H9 (cell line): ENCODE results near the gene ZNF202. TPM values are rescaled to one million over a fixed set of nuclear protein-coding genes. Genes with fewer than 3 reads are reported as not detected.

Source experiments
- DNase-seq: peaks from one replicate; pipeline ENCODE4 v3.0.0-alpha.2; 2017
- H2AFZ ChIP-seq: one replicate; pipeline ENCODE4 v1.6.1; 2013; ENCODE audit warnings: mild to moderate bottlenecking, low read length, control low read depth, moderate library complexity
- H2AK5ac ChIP-seq: 2 replicates; pipeline ENCODE4 v1.6.1; 2013; ENCODE audit warnings: low read length, control low read depth, mixed read lengths; ENCODE audit not compliant: insufficient read length
- H2BK120ac ChIP-seq: one replicate; pipeline ENCODE4 v1.6.1; 2013; ENCODE audit warnings: low read depth, mild to moderate bottlenecking, low read length, control low read depth, inconsistent platforms; ENCODE audit not compliant: poor library complexity, severe bottlenecking
- H2BK12ac ChIP-seq: 2 replicates; pipeline ENCODE4 v1.6.1; 2013; ENCODE audit warnings: low read length, control low read depth, mixed read lengths, low read depth; ENCODE audit not compliant: insufficient read length
- H2BK15ac ChIP-seq: 2 replicates; pipeline ENCODE4 v1.6.1; 2013; ENCODE audit warnings: low read depth, low read length, control low read depth
- H2BK20ac ChIP-seq: one replicate; pipeline ENCODE4 v1.6.1; 2013; ENCODE audit warnings: low read depth, mild to moderate bottlenecking, low read length, control low read depth, inconsistent platforms; ENCODE audit not compliant: poor library complexity, severe bottlenecking
- H2BK5ac ChIP-seq: 2 replicates; pipeline ENCODE4 v1.6.1; 2013; ENCODE audit warnings: low read length, control low read depth, mixed read lengths; ENCODE audit not compliant: insufficient read length
- H3K14ac ChIP-seq: 2 replicates; pipeline ENCODE4 v1.6.1; 2013; ENCODE audit warnings: low read length, control low read depth; ENCODE audit not compliant: insufficient read depth
- H3K18ac ChIP-seq: 2 replicates; pipeline ENCODE4 v1.6.1; 2013; ENCODE audit warnings: low read depth, mild to moderate bottlenecking, mixed read lengths, low read length, control low read depth; ENCODE audit not compliant: insufficient read length
- H3K23ac ChIP-seq: 2 replicates; pipeline ENCODE4 v1.6.1; 2013; ENCODE audit warnings: low read length, control low read depth, mixed read lengths, low read depth; ENCODE audit not compliant: insufficient read length
- H3K23me2 ChIP-seq: 2 replicates; pipeline ENCODE4 v1.6.1; 2013; ENCODE audit warnings: low read depth, mild to moderate bottlenecking, mixed read lengths, low read length, control low read depth; ENCODE audit not compliant: insufficient read length, poor library complexity, severe bottlenecking
- H3K27ac ChIP-seq: 2 replicates; pipeline ENCODE4 v1.5.1; 2013; ENCODE audit warnings: low read length, control low read depth, mixed read lengths, low read depth; ENCODE audit not compliant: insufficient read length
- H3K27me3 ChIP-seq: 2 replicates; pipeline ENCODE4 v1.6.1; 2013; ENCODE audit warnings: low read length, control low read depth, inconsistent platforms; ENCODE audit not compliant: insufficient read depth
- H3K4ac ChIP-seq: 2 replicates; pipeline ENCODE4 v1.6.1; 2013; ENCODE audit warnings: low read depth, mild to moderate bottlenecking, control low read depth, inconsistent platforms, low read length, moderate library complexity
- H3K4me1 ChIP-seq: 2 replicates; pipeline ENCODE4 v1.6.1; 2013; ENCODE audit warnings: low read length, control low read depth, inconsistent platforms; ENCODE audit not compliant: insufficient read depth
- H3K4me2 ChIP-seq: 2 replicates; pipeline ENCODE4 v1.6.1; 2013; ENCODE audit warnings: low read length, control low read depth, mixed read lengths; ENCODE audit not compliant: insufficient read length, insufficient read depth
- H3K56ac ChIP-seq: 2 replicates; pipeline ENCODE4 v1.6.1; 2013; ENCODE audit warnings: low read depth, mild to moderate bottlenecking, mixed read lengths, low read length, control low read depth; ENCODE audit not compliant: insufficient read length
- H3K79me1 ChIP-seq: 2 replicates; pipeline ENCODE4 v1.6.1; 2013; ENCODE audit warnings: low read depth, mild to moderate bottlenecking, moderate library complexity, low read length, control low read depth, inconsistent platforms; ENCODE audit not compliant: insufficient read depth, poor library complexity, severe bottlenecking
- H3K79me2 ChIP-seq: 2 replicates; pipeline ENCODE4 v1.6.1; 2013; ENCODE audit warnings: low read length, control low read depth, inconsistent platforms; ENCODE audit not compliant: insufficient read depth
- H3K9ac ChIP-seq: 2 replicates; pipeline ENCODE4 v1.6.1; 2013; ENCODE audit warnings: low read length, control low read depth, mixed read lengths; ENCODE audit not compliant: insufficient read length; ENCODE audit errors: extremely low read depth
- H3K9me3 ChIP-seq: one replicate; pipeline ENCODE4 v1.6.1; 2013; ENCODE audit warnings: low read depth, low read length, inconsistent platforms; ENCODE audit not compliant: control insufficient read depth
- H3T11ph ChIP-seq: one replicate; pipeline ENCODE4 v1.6.1; 2013; ENCODE audit warnings: mild to moderate bottlenecking, low read length, control low read depth, inconsistent platforms
- H4K20me1 ChIP-seq: one replicate; pipeline ENCODE4 v1.6.1; 2013; ENCODE audit not compliant: control insufficient read depth, insufficient read length, insufficient read depth
- H4K5ac ChIP-seq: 2 replicates; pipeline ENCODE4 v1.6.1; 2013; ENCODE audit warnings: low read depth, mild to moderate bottlenecking, mixed read lengths, low read length, control low read depth; ENCODE audit not compliant: insufficient read length
- H4K8ac ChIP-seq: replicated peaks from 2 replicates; pipeline ENCODE4 v1.6.1; 2013; ENCODE audit warnings: low read length, control low read depth, mixed read lengths, low read depth; ENCODE audit not compliant: insufficient read length
- H4K91ac ChIP-seq: 2 replicates; pipeline ENCODE4 v1.6.1; 2013; ENCODE audit warnings: low read depth, mild to moderate bottlenecking, moderate library complexity, mixed read lengths, low read length, control low read depth; ENCODE audit not compliant: insufficient read length
- H3K27ac Mint-ChIP-seq, 3 experiments: 2 replicates in 2 of 3; 3 replicates in 1 of 3; pipeline ENCODE4 v1.8.0; 2020 to 2021; ENCODE audit warnings: mixed read lengths in 3 of 3, mild to moderate bottlenecking in 1 of 3, moderate library complexity in 1 of 3
- H3K27me3 Mint-ChIP-seq: 2 replicates; pipeline ENCODE4 v1.8.0; 2021; ENCODE audit warnings: low read depth, mild to moderate bottlenecking, moderate library complexity, mixed read lengths
- H3K36me3 Mint-ChIP-seq, 3 experiments: 2 replicates in 2 of 3; 3 replicates in 1 of 3; pipeline ENCODE4 v1.8.0; 2020 to 2021; ENCODE audit warnings: low read depth in 3 of 3, mixed read lengths in 3 of 3; ENCODE audit not compliant: insufficient read depth in 1 of 3
- H3K4me1 Mint-ChIP-seq, 2 experiments: 2 replicates each; pipeline ENCODE4 v1.8.0; 2020; ENCODE audit warnings: mixed read lengths in 2 of 2
- H3K4me3 Mint-ChIP-seq, 2 experiments: 2 replicates in 1 of 2; 3 replicates in 1 of 2; pipeline ENCODE4 v1.8.0; 2020 to 2021; ENCODE audit warnings: mild to moderate bottlenecking in 2 of 2, mixed read lengths in 2 of 2, moderate library complexity in 1 of 2
- H3K9me3 Mint-ChIP-seq, 2 experiments: 2 replicates in 1 of 2; 3 replicates in 1 of 2; pipeline ENCODE4 v1.8.0; 2020; ENCODE audit warnings: mild to moderate bottlenecking in 2 of 2, mixed read lengths in 2 of 2, moderate library complexity in 1 of 2
- WGBS: extraction: QIAGEN DNeasy Blood & Tissue Kit; methylation state at CpG from one replicate; pipeline ENCODE4 v1.1.7; 2013; ENCODE audit warnings: missing lambda C conversion rate, low lambda C conversion rate, mixed read lengths; ENCODE audit not compliant: insufficient read length; ENCODE audit errors: extremely low coverage; 5-methylcytosine and 5-hydroxymethylcytosine counted together
- total RNA-seq: library from RNA; stranded (reverse); gene quantifications from 2 replicates; pipeline ENCODE4 v1.2.1, GENCODE V29; 2021
- TF ChIP-seq, protein P1 (sequence below): fragments of 200-600 bp; sonication (generic); conservative IDR thresholded peaks from 3 replicates; pipeline ENCODE4 v1.8.0; 2021; ENCODE audit warnings: antibody characterized with exemption, mild to moderate bottlenecking

ZNF202 gene
- total RNA-seq, 1 experiment from 2014 or later = 49.2 TPM

DNA sequence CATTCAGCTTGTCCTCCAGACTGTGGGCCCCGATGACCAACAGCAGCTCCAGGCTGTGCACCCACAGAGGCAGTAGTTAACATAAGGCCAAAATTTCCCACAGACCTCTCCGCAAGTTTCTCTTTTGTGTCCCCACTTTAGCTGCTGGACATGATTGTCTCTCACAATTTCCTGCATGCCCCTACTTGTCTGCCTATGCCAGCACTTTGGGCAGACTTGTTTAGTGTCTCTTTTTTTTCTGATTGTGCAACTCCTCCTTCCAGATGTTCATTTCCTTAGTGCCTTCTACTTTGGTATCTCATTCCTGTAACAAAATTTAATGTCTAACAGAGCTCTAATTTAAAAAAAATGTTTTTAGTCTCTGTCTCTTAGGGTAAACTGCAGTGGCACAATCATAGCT lies 63.2 kb downstream of the ZNF202 start:
- H3K9ac ChIP-seq = no peak overlapping the region
- Mint-ChIP-seq H3K4me1 (0 out of 4 replicates have a peak, but pooled peaks cover under 1 to 3% of the 10 kb centered on the region in 2 experiments), H3K9me3 (peaks cover 0 to 2% of the 10 kb centered on the region in 2 experiments; a peak in 1 of 5 replicates), H3K4me3 (no peak overlapping the region), H3K27me3 (peaks cover 7% of the 10 kb centered on the region; the same call in 1 of the 2 replicates), H3K27ac (no peak overlapping the region), H3K36me3 (no peaks in the 10 kb centered on the region; a peak in 1 of 7 replicates)
- H2BK20ac ChIP-seq = no peak overlapping the region
- no peak overlapping the region for H3K56ac ChIP-seq
- no peaks in the 10 kb centered on the region for H3K79me1 ChIP-seq
- no peak overlapping the region for H3K4me2 ChIP-seq
- no peak overlapping the region for H4K5ac ChIP-seq
- no peak overlapping the region for H3K14ac ChIP-seq
- no peaks in the 10 kb centered on the region for H3K79me2 ChIP-seq
- H3K23me2 ChIP-seq = no peaks in the 10 kb centered on the region
- WGBS = no CpG with 5 or more reads among the region's 2 CpGs
- no peak overlapping the region for H2AK5ac ChIP-seq
- no peak overlapping the region for H2BK12ac ChIP-seq
- H4K20me1 ChIP-seq = no peaks in the 10 kb centered on the region
- no peak overlapping the region for H4K8ac ChIP-seq
- TF ChIP-seq, protein P1, sequence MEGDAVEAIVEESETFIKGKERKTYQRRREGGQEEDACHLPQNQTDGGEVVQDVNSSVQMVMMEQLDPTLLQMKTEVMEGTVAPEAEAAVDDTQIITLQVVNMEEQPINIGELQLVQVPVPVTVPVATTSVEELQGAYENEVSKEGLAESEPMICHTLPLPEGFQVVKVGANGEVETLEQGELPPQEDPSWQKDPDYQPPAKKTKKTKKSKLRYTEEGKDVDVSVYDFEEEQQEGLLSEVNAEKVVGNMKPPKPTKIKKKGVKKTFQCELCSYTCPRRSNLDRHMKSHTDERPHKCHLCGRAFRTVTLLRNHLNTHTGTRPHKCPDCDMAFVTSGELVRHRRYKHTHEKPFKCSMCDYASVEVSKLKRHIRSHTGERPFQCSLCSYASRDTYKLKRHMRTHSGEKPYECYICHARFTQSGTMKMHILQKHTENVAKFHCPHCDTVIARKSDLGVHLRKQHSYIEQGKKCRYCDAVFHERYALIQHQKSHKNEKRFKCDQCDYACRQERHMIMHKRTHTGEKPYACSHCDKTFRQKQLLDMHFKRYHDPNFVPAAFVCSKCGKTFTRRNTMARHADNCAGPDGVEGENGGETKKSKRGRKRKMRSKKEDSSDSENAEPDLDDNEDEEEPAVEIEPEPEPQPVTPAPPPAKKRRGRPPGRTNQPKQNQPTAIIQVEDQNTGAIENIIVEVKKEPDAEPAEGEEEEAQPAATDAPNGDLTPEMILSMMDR = no peak
- no peak overlapping the region for H2AFZ ChIP-seq
- H3T11ph ChIP-seq = no peak overlapping the region
- no peak overlapping the region for H2BK120ac ChIP-seq
- no peak overlapping the region for H4K91ac ChIP-seq
- H3K18ac ChIP-seq = no peak overlapping the region
- H3K9me3 ChIP-seq = no peaks in the 10 kb centered on the region
- H3K4ac ChIP-seq = no peak overlapping the region
- no peak overlapping the region for H3K27ac ChIP-seq
- no peaks in the 10 kb centered on the region for H3K4me1 ChIP-seq
- no peak overlapping the region for H3K23ac ChIP-seq
- H2BK5ac ChIP-seq = no peak overlapping the region
- no peaks in the 10 kb centered on the region for H3K27me3 ChIP-seq
- DNase-seq = no peak
- H2BK15ac ChIP-seq = no peak overlapping the region
